Esophagus mucosa (tissue), 1 donor: Measurements from ENCODE around the gene MFN1. TPM values are rescaled to one million over a fixed set of nuclear protein-coding genes. Genes with fewer than 3 reads are reported as not detected.

ENCODE experiments used
- ATAC-seq: fragments of 200-7000 bp; cut with Tn5 transposase; one replicate; pipeline ENCODE4 v1.9.1; 2020
- total RNA-seq: library from RNA; stranded (reverse); gene quantifications from one replicate; pipeline ENCODE4 v1.2.4, GENCODE V29; 2023
- donor health status: DM: yes; HTN: yes; CAD: no.

Gene MFN1
- total RNA-seq, 1 donor from 2014 or later: 42.0 TPM

- ATAC-seq: peak; percentile 73
Observed at GRCh38 chr3:179348325-179349013, 960 bp downstream of the MFN1 start.

GRCh38 chr3:179355996-179356395, 8.5 kb downstream of the MFN1 start:
- ATAC-seq: no peak

GRCh38 chr3:179363332-179363731, 15.8 kb downstream of the MFN1 start:
- no peak for ATAC-seq

GRCh38 chr3:179369621-179370020, 22.1 kb downstream of the MFN1 start:
- no peak for ATAC-seq

- ATAC-seq: no peak
Observed at GRCh38 chr3:179373938-179374337, 26.4 kb downstream of the MFN1 start.

GRCh38 chr3:179375091-179375999, 27.8 kb downstream of the MFN1 start:
- no peak for ATAC-seq

GRCh38 chr3:179376474-179376873, 29.0 kb downstream of the MFN1 start:
- ATAC-seq: no peak

GRCh38 chr3:179391906-179392305, 44.4 kb downstream of the MFN1 start:
- ATAC-seq: no peak

GRCh38 chr3:179398574-179399231, 51.2 kb downstream of the MFN1 start:
- no peak for ATAC-seq

GRCh38 chr3:179401561-179401960, 54.1 kb downstream of the MFN1 start:
- ATAC-seq: no peak

- ATAC-seq: no peak
Observed at GRCh38 chr3:179402963-179403362, 55.5 kb downstream of the MFN1 start.

- no peak for ATAC-seq
Observed at GRCh38 chr3:179404307-179404706, 56.8 kb downstream of the MFN1 start.

- no peak for ATAC-seq
Observed at GRCh38 chr3:179410331-179410730, 62.8 kb downstream of the MFN1 start.

- ATAC-seq: no peak
Observed at GRCh38 chr3:179410999-179411398, 63.5 kb downstream of the MFN1 start.

GRCh38 chr3:179414804-179415203, 67.3 kb downstream of the MFN1 start:
- ATAC-seq: no peak

- ATAC-seq: no peak
Observed at GRCh38 chr3:179415377-179415776, 67.9 kb downstream of the MFN1 start.

GRCh38 chr3:179416681-179417080, 69.2 kb downstream of the MFN1 start:
- ATAC-seq: no peak

GRCh38 chr3:179418610-179419009, 71.1 kb downstream of the MFN1 start:
- no peak for ATAC-seq

- ATAC-seq: peak; percentile 10
Observed at GRCh38 chr3:179421500-179421899, 74.0 kb downstream of the MFN1 start.

- no peak for ATAC-seq
Observed at GRCh38 chr3:179425075-179425474, 77.6 kb downstream of the MFN1 start.

- no peak for ATAC-seq
Observed at GRCh38 chr3:179428876-179429548, 81.5 kb downstream of the MFN1 start.

- ATAC-seq: peak; percentile 79
Observed at GRCh38 chr3:179430277-179430870, 82.9 kb downstream of the MFN1 start.
